HG02884 (cell line): ENCODE results near the gene MYH2.

Source experiments
- ATAC-seq: cut with Tn5 transposase; IDR thresholded peaks from one replicate; pipeline ENCODE4 v1.9.1; 2021; ENCODE audit warnings: mild to moderate bottlenecking, moderate library complexity; ENCODE audit not compliant: unreplicated experiment

The MYH2 gene

GRCh38 chr17:10516638-10517037 is 32.8 kb downstream of the MYH2 start:
- ATAC-seq, result no peak

- ATAC-seq, result no peak
Measured at GRCh38 chr17:10516065-10516464, 33.4 kb downstream of the MYH2 start.

- ATAC-seq, result no peak
Measured at GRCh38 chr17:10513299-10514067, 36.0 kb downstream of the MYH2 start.

- no peak for ATAC-seq
Measured at GRCh38 chr17:10512856-10513255, 36.6 kb downstream of the MYH2 start.

- no peak for ATAC-seq
Measured at GRCh38 chr17:10499950-10500349, 49.5 kb downstream of the MYH2 start.

GRCh38 chr17:10492004-10492403 is 57.5 kb downstream of the MYH2 start:
- no peak for ATAC-seq

GRCh38 chr17:10482252-10482651 is 67.2 kb downstream of the MYH2 start:
- ATAC-seq, result no peak

GRCh38 chr17:10477701-10478100 is 71.8 kb downstream of the MYH2 start:
- no peak for ATAC-seq

- no peak for ATAC-seq
Measured at GRCh38 chr17:10474536-10474935, 74.9 kb downstream of the MYH2 start.

GRCh38 chr17:10471858-10472257 is 77.6 kb downstream of the MYH2 start:
- no peak for ATAC-seq
